ENCODE results near the gene SLC25A15.

GRCh38 chr13:40818926-40819325, 29.5 kb downstream of the SLC25A15 start:
- TF ChIP-seq POLR2A (IDR thresholded peaks at IDR 0.05; ENCODE audit: low read length) (no peak), GATA1 (IDR thresholded peaks at IDR 0.05; ENCODE audit: low read depth, low read length) (no peak)

All from erythroblast (primary cell).